Measurements from ENCODE around the gene GTF3C4. TPM values are rescaled to one million over a fixed set of nuclear protein-coding genes. Genes with fewer than 3 reads are reported as not detected.
"Not testable (repeated sequence)": the region's sequence is repeated elsewhere in the genome, so short reads cannot be mapped to it uniquely, and the experiment has no call there.

Gene GTF3C4
- total RNA-seq, 2 donors from 2014 or later, result 17.3 to 17.9 TPM

DNA sequence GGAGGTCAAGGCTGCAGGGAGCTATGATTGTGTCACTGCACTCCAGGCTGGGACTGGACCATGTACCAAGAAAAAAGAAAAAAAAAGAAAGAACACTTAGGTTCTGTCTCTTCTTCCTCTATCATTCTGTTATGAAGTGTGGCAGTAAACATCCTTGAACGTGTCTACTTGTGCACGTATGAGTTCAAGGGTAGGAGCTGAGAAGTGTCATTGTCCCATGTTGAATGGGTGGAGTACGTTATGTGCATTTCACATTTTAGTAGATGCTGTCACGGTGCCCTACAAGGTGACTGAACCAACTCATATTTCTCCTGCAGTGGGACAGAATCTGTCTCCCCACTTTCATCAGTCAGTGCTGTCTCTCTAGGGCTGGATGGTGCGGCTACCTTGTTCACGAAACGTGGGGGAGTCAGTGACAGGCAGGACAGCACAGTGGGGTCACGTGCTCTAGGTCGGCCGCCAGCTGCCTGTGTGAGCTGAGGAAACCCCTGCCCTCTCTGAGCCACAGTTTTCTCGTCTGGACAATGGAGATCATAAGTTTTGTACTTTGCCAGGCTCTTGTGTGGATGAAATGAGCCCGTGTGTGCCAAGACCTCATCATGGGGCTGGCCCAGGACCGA, 47.2 kb downstream of the GTF3C4 start:
- DNase-seq (no peak), ATAC-seq (no peak)
- Mint-ChIP-seq H3K27ac (no peak overlapping the region), H3K27me3 (peaks cover 36% of the 10 kb centered on the region), H3K4me1 (peaks cover 7% of the 10 kb centered on the region), H3K4me3 (no peak overlapping the region), H3K36me3 (ENCODE audit: low read depth) (peaks cover 2% of the 10 kb centered on the region)
- H3K9me3 ChIP-seq (ENCODE audit: control insufficient read depth, low read length, poor library complexity, severe bottlenecking), result no peaks in the 10 kb centered on the region

DNA sequence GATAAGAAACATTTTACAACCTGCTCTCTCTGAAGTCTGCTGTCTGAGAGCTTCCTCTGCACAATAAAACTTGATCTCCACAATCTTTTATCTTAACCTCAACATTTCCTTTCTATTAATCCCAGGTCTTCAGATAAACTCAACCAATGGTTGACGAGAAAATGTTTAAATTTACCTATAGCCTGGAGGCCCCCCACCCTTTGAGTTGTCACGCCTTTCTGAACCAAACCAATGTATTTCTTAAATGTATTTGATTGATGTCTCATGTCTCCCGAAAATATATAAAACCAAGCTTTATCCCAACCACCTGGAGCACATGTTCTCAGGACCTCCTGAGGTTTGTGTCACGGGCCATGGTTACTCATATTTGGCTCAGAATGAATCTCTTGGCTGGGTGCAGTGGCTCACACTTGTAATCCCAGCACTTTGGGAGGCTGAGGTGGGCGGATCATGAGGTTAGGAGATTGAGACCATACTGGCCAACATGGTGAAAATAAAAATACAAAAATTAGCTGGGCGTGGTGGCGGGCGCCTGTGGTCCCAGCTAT, 48.2 kb downstream of the GTF3C4 start:
- peaks cover 41% of the 10 kb centered on the region for H3K27me3 Mint-ChIP-seq
- H3K9me3 ChIP-seq (ENCODE audit: control insufficient read depth, low read length, poor library complexity, severe bottlenecking); H3K4me1 Mint-ChIP-seq; ATAC-seq; H3K4me3 Mint-ChIP-seq; H3K36me3 Mint-ChIP-seq (ENCODE audit: low read depth); DNase-seq: not testable (repeated sequence)
- H3K27ac Mint-ChIP-seq, result peak overlapping the region; percentile 79

- H3K4me1 Mint-ChIP-seq, result peaks cover 7% of the 10 kb centered on the region
- H3K27ac Mint-ChIP-seq, result no peak overlapping the region
- H3K27me3 Mint-ChIP-seq, result peaks cover 57% of the 10 kb centered on the region
- H3K9me3 ChIP-seq (ENCODE audit: control insufficient read depth, low read length, poor library complexity, severe bottlenecking), result no peaks in the 10 kb centered on the region
- no peak overlapping the region for H3K4me3 Mint-ChIP-seq
- no peak for DNase-seq
- ATAC-seq, result no peak
- H3K36me3 Mint-ChIP-seq (ENCODE audit: low read depth), result peaks cover 4% of the 10 kb centered on the region
Observed at GRCh38 chr9:132721661-132722060, 51.4 kb downstream of the GTF3C4 start.

GRCh38 chr9:132722564-132723065, 52.4 kb downstream of the GTF3C4 start:
- peaks cover 7% of the 10 kb centered on the region for H3K4me1 Mint-ChIP-seq
- H3K4me3 Mint-ChIP-seq, result no peak overlapping the region
- H3K27me3 Mint-ChIP-seq, result peaks cover 62% of the 10 kb centered on the region
- ATAC-seq, result no peak
- H3K9me3 ChIP-seq (ENCODE audit: control insufficient read depth, low read length, poor library complexity, severe bottlenecking), result no peaks in the 10 kb centered on the region
- peaks cover 4% of the 10 kb centered on the region for H3K36me3 Mint-ChIP-seq (ENCODE audit: low read depth)
- H3K27ac Mint-ChIP-seq, result no peak overlapping the region
- no peak for DNase-seq

GRCh38 chr9:132723809-132724208, 53.5 kb downstream of the GTF3C4 start:
- Mint-ChIP-seq H3K27ac (no peak overlapping the region), H3K4me1 (peaks cover 2% of the 10 kb centered on the region), H3K27me3 (peaks cover 57% of the 10 kb centered on the region), H3K36me3 (ENCODE audit: low read depth) (peaks cover 2% of the 10 kb centered on the region), H3K4me3 (no peak overlapping the region)
- no peak for ATAC-seq
- no peak for DNase-seq
- no peaks in the 10 kb centered on the region for H3K9me3 ChIP-seq (ENCODE audit: control insufficient read depth, low read length, poor library complexity, severe bottlenecking)

DNA sequence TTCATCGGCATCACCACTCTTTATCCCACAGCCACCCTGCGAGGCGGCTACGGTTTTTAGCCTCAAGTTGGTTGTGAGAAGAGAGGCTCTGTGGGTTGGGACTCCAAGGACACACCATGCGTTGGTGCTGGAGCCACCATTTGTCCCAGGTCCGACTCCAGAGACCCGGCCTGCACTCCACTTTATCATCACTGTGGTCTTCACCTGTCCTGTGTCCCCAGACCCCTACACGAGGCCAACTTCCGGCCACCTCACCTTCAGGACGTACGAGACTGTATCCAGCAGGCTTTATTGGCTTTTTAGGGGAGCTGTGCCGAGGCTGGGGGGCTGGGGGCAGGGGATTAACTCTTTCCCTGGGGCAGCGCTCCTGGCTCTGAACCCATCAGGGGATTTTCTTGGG, 55.0 kb downstream of the GTF3C4 start:
- Mint-ChIP-seq H3K4me3 (no peak overlapping the region), H3K4me1 (no peaks in the 10 kb centered on the region), H3K27ac (no peak overlapping the region), H3K27me3 (peaks cover 56% of the 10 kb centered on the region), H3K36me3 (ENCODE audit: low read depth) (peaks cover 2% of the 10 kb centered on the region)
- ATAC-seq, result no peak
- H3K9me3 ChIP-seq (ENCODE audit: control insufficient read depth, low read length, poor library complexity, severe bottlenecking), result no peaks in the 10 kb centered on the region
- no peak for DNase-seq

- peaks cover 69% of the 10 kb centered on the region for H3K27me3 Mint-ChIP-seq
- no peak for DNase-seq
- ATAC-seq, result no peak
- no peak overlapping the region for H3K27ac Mint-ChIP-seq
- H3K4me1 Mint-ChIP-seq, result no peaks in the 10 kb centered on the region
- no peaks in the 10 kb centered on the region for H3K9me3 ChIP-seq (ENCODE audit: control insufficient read depth, low read length, poor library complexity, severe bottlenecking)
- H3K4me3 Mint-ChIP-seq, result no peak overlapping the region
- peaks cover 2% of the 10 kb centered on the region for H3K36me3 Mint-ChIP-seq (ENCODE audit: low read depth)
Observed at GRCh38 chr9:132726576-132727130, 56.4 kb downstream of the GTF3C4 start.

GRCh38 chr9:132728071-132728470, 57.8 kb downstream of the GTF3C4 start:
- peaks cover under 1% of the 10 kb centered on the region for H3K36me3 Mint-ChIP-seq (ENCODE audit: low read depth)
- no peaks in the 10 kb centered on the region for H3K9me3 ChIP-seq (ENCODE audit: control insufficient read depth, low read length, poor library complexity, severe bottlenecking)
- no peak for DNase-seq
- ATAC-seq, result no peak
- H3K27me3 Mint-ChIP-seq, result peaks cover 75% of the 10 kb centered on the region
- H3K4me3 Mint-ChIP-seq, result no peak overlapping the region
- H3K4me1 Mint-ChIP-seq, result peaks cover 2% of the 10 kb centered on the region
- H3K27ac Mint-ChIP-seq, result no peak overlapping the region

GRCh38 chr9:132728497-132728896, 58.2 kb downstream of the GTF3C4 start:
- no peak for ATAC-seq
- Mint-ChIP-seq H3K27ac (no peak overlapping the region), H3K27me3 (peaks cover 75% of the 10 kb centered on the region), H3K4me3 (no peak overlapping the region), H3K4me1 (peaks cover 2% of the 10 kb centered on the region), H3K36me3 (ENCODE audit: low read depth) (no peaks in the 10 kb centered on the region)
- DNase-seq, result no peak
- no peaks in the 10 kb centered on the region for H3K9me3 ChIP-seq (ENCODE audit: control insufficient read depth, low read length, poor library complexity, severe bottlenecking)

- no peak overlapping the region for H3K27ac Mint-ChIP-seq
- H3K27me3 Mint-ChIP-seq, result peaks cover 71% of the 10 kb centered on the region
- ATAC-seq (no peak), DNase-seq (no peak)
- no peaks in the 10 kb centered on the region for H3K9me3 ChIP-seq (ENCODE audit: control insufficient read depth, low read length, poor library complexity, severe bottlenecking)
- no peaks in the 10 kb centered on the region for H3K36me3 Mint-ChIP-seq (ENCODE audit: low read depth)
- H3K4me3 Mint-ChIP-seq, result no peak overlapping the region
- peaks cover 2% of the 10 kb centered on the region for H3K4me1 Mint-ChIP-seq
Observed at GRCh38 chr9:132729235-132729890, 59.1 kb downstream of the GTF3C4 start.

GRCh38 chr9:132730054-132731033, 60.1 kb downstream of the GTF3C4 start:
- ATAC-seq, result no peak
- no peak for DNase-seq
- Mint-ChIP-seq H3K4me1 (peaks cover 2% of the 10 kb centered on the region), H3K27ac (no peak overlapping the region), H3K36me3 (ENCODE audit: low read depth) (no peaks in the 10 kb centered on the region), H3K27me3 (peaks cover 67% of the 10 kb centered on the region), H3K4me3 (no peak overlapping the region)
- no peaks in the 10 kb centered on the region for H3K9me3 ChIP-seq (ENCODE audit: control insufficient read depth, low read length, poor library complexity, severe bottlenecking)

DNA sequence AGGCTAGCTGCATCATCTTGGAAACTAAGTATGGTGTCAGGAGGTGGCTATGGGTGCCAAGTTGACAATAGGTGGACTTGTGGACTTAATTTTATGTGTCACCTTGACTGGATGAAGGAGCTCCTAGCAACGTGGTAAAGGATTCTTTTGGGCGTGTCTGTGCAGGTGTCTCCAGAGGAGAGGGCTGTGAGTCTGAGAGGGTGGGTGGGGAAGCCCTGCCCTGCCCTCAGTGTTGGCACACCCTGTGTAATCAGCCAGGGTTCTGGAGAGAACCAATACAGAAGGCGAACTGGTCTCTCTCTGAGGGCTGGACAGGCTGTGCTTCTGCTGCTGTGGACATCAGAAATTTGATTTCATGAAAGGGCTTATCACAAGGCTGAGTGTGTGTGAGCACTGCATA, 61.0 kb downstream of the GTF3C4 start:
- ATAC-seq (no peak), DNase-seq (no peak)
- H3K4me3 Mint-ChIP-seq, result no peak overlapping the region
- H3K36me3 Mint-ChIP-seq (ENCODE audit: low read depth), result no peaks in the 10 kb centered on the region
- H3K27ac Mint-ChIP-seq, result no peak overlapping the region
- peaks cover 2% of the 10 kb centered on the region for H3K4me1 Mint-ChIP-seq
- H3K9me3 ChIP-seq (ENCODE audit: control insufficient read depth, low read length, poor library complexity, severe bottlenecking), result no peaks in the 10 kb centered on the region
- H3K27me3 Mint-ChIP-seq, result peaks cover 60% of the 10 kb centered on the region

Measured in T-helper 17 cell (primary cell).